WERI-Rb-1 (cell line): ENCODE results near the gene LIMS2.

Experiments
- DNase-seq: peaks from one replicate; pipeline ENCODE4 v3.0.0-alpha.2; 2020
- H3K27ac ChIP-seq: fragments of 250-450 bp; sonication (Bioruptor Pico); 2 replicates; pipeline ENCODE4 v1.5.1; 2020; ENCODE audit warnings: mild to moderate bottlenecking, moderate library complexity
- H3K27me3 ChIP-seq: fragments of 250-450 bp; sonication (Bioruptor Pico); 2 replicates; pipeline ENCODE4 v1.5.1; 2021; ENCODE audit warnings: mild to moderate bottlenecking, low read depth, moderate library complexity; ENCODE audit not compliant: insufficient read depth, severe bottlenecking
- H3K36me3 ChIP-seq: fragments of 250-450 bp; sonication (Bioruptor Pico); 2 replicates; pipeline ENCODE4 v1.5.1; 2020; ENCODE audit warnings: mild to moderate bottlenecking, moderate library complexity
- H3K4me3 ChIP-seq: 2 replicates; pipeline ENCODE4 v1.5.1; 2011; ENCODE audit warnings: low read depth, mild to moderate bottlenecking, control low read depth, low read length
- H3K9me3 ChIP-seq: fragments of 250-450 bp; sonication (Bioruptor Pico); 2 replicates; pipeline ENCODE4 v1.5.1; 2021; ENCODE audit warnings: mild to moderate bottlenecking, moderate library complexity; ENCODE audit not compliant: severe bottlenecking
- CTCF ChIP-seq: IDR thresholded peaks from 2 replicates; pipeline ENCODE4 v1.5.1; 2011; ENCODE audit warnings: low read depth, mild to moderate bottlenecking, control low read depth, inconsistent platforms, low read length

LIMS2 gene

GRCh38 chr2:127649100-127649611 is 26.2 kb downstream of the LIMS2 start:
- TF ChIP-seq CTCF, result no peak
- Histone ChIP-seq H3K9me3 (no peaks in the 10 kb centered on the region), H3K36me3 (no peaks in the 10 kb centered on the region), H3K4me3 (no peak overlapping the region), H3K27ac (no peak overlapping the region), H3K27me3 (no peaks in the 10 kb centered on the region)
- no peak for DNase-seq

GRCh38 chr2:127648321-127648720 is 27.0 kb downstream of the LIMS2 start:
- Histone ChIP-seq H3K9me3 (no peaks in the 10 kb centered on the region), H3K36me3 (no peaks in the 10 kb centered on the region), H3K4me3 (no peak overlapping the region), H3K27me3 (no peaks in the 10 kb centered on the region), H3K27ac (no peak overlapping the region)
- no peak for TF ChIP-seq CTCF
- DNase-seq, result no peak

GRCh38 chr2:127647242-127648190 is 27.8 kb downstream of the LIMS2 start:
- H3K4me3 ChIP-seq, result no peak overlapping the region
- DNase-seq, result no peak
- no peaks in the 10 kb centered on the region for H3K36me3 ChIP-seq
- no peak overlapping the region for H3K27ac ChIP-seq
- no peaks in the 10 kb centered on the region for H3K27me3 ChIP-seq
- TF ChIP-seq CTCF, result no peak
- H3K9me3 ChIP-seq, result no peaks in the 10 kb centered on the region

- no peak for TF ChIP-seq CTCF
- DNase-seq, result no peak
- no peaks in the 10 kb centered on the region for H3K36me3 ChIP-seq
- no peak overlapping the region for H3K4me3 ChIP-seq
- H3K27me3 ChIP-seq, result no peaks in the 10 kb centered on the region
- no peaks in the 10 kb centered on the region for H3K9me3 ChIP-seq
- H3K27ac ChIP-seq, result no peak overlapping the region
These were observed 28.7 kb downstream of the LIMS2 start for GRCh38 chr2:127646487-127647241.

GRCh38 chr2:127645395-127646291 is 29.7 kb downstream of the LIMS2 start, which contains the start of gene GPR17:
Gene GPR17 (plus strand): TSS chr2:127646153. CDS start chr2:127650736, 4,583 bp downstream.
- no peaks in the 10 kb centered on the region for H3K27me3 ChIP-seq
- no peaks in the 10 kb centered on the region for H3K9me3 ChIP-seq
- H3K4me3 ChIP-seq, result no peak within 1 kb of the TSS
- no peak for TF ChIP-seq CTCF
- H3K27ac ChIP-seq, result no peak within 1 kb of the TSS
- no peak for DNase-seq
- H3K36me3 ChIP-seq, result no peaks in the 10 kb centered on the region
